ENCODE results near the gene LPP.

DNA sequence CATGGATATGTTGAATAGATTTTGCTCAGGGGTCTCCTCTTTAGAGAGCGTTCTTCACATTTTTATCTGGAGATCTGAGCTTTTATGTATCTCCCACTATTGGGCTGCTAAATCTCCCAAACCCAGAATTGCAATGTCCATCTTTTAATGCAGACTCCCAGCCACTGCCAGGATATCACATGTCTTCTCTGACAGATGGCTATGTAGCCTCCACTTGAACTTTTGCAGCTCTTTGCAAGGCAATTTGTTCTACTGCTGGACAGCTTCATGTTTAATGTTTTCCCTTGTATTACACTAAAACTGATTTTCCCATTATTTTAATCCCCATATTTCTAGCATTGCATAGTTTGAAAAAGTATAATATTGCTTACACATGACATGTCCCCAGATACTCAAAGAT lies 177.2 kb downstream of the LPP start:
- no peak for TF ChIP-seq POLR2AphosphoS5 (IDR thresholded peaks at IDR 0.05)
- TF ChIP-seq, protein P1, sequence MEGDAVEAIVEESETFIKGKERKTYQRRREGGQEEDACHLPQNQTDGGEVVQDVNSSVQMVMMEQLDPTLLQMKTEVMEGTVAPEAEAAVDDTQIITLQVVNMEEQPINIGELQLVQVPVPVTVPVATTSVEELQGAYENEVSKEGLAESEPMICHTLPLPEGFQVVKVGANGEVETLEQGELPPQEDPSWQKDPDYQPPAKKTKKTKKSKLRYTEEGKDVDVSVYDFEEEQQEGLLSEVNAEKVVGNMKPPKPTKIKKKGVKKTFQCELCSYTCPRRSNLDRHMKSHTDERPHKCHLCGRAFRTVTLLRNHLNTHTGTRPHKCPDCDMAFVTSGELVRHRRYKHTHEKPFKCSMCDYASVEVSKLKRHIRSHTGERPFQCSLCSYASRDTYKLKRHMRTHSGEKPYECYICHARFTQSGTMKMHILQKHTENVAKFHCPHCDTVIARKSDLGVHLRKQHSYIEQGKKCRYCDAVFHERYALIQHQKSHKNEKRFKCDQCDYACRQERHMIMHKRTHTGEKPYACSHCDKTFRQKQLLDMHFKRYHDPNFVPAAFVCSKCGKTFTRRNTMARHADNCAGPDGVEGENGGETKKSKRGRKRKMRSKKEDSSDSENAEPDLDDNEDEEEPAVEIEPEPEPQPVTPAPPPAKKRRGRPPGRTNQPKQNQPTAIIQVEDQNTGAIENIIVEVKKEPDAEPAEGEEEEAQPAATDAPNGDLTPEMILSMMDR (IDR thresholded peaks at IDR 0.05) = no peak
- no peak for TF ChIP-seq EP300 (IDR thresholded peaks at IDR 0.05)
